NCI-H526 (cell line): ENCODE measurements around the gene FILIP1.

Source experiments
- DNase-seq, 2 experiments: peaks; one replicate each; lab custom pipeline; 2025; lab: John Stamatoyannopoulos, UW

The FILIP1 gene

GRCh38 chr6:75296811-75297779, 196.5 kb downstream of the FILIP1 start:
- peak; percentile 34 to 68 for DNase-seq

- no peak for DNase-seq
These were observed 201.0 kb downstream of the FILIP1 start for GRCh38 chr6:75292555-75292954.

- no peak for DNase-seq
These were observed 201.9 kb downstream of the FILIP1 start for GRCh38 chr6:75291744-75292143.

GRCh38 chr6:75291331-75291730, 202.3 kb downstream of the FILIP1 start:
- DNase-seq: no peak

- no peak for DNase-seq
These were observed 203.3 kb downstream of the FILIP1 start for GRCh38 chr6:75290136-75290945.

GRCh38 chr6:75288023-75288422, 205.6 kb downstream of the FILIP1 start:
- no peak for DNase-seq

GRCh38 chr6:75287424-75287823, 206.2 kb downstream of the FILIP1 start:
- peak; percentile 79 to 81 for DNase-seq

GRCh38 chr6:75286955-75287354, 206.6 kb downstream of the FILIP1 start:
- no peak for DNase-seq

GRCh38 chr6:75285283-75285639, 208.3 kb downstream of the FILIP1 start:
- no peak for DNase-seq

GRCh38 chr6:75284632-75285282, 208.8 kb downstream of the FILIP1 start, which contains the start of gene TMEM30A:
Gene TMEM30A, minus strand, starts transcription at chr6:75284792. Its CDS starts 154 bp downstream, at chr6:75284638.
- DNase-seq: peak; percentile 99

GRCh38 chr6:75283907-75284631, 209.5 kb downstream of the FILIP1 start:
- DNase-seq: peak; percentile 52 to 53

GRCh38 chr6:75282706-75283105, 210.9 kb downstream of the FILIP1 start:
- DNase-seq: no peak

GRCh38 chr6:75281653-75282052, 211.9 kb downstream of the FILIP1 start:
- DNase-seq: no peak

- DNase-seq: no peak
These were observed 213.3 kb downstream of the FILIP1 start for GRCh38 chr6:75280131-75280855.

- DNase-seq: no peak
These were observed 214.2 kb downstream of the FILIP1 start for GRCh38 chr6:75279418-75279817.

GRCh38 chr6:75278474-75279077, 215.0 kb downstream of the FILIP1 start:
- DNase-seq: no peak

- no peak for DNase-seq
These were observed 218.5 kb downstream of the FILIP1 start for GRCh38 chr6:75275067-75275466.

GRCh38 chr6:75273009-75273408, 220.6 kb downstream of the FILIP1 start:
- no peak for DNase-seq

GRCh38 chr6:75272145-75272840, 221.3 kb downstream of the FILIP1 start:
- no peak for DNase-seq

GRCh38 chr6:75268988-75269354, 224.6 kb downstream of the FILIP1 start:
- DNase-seq: no peak
